Activated CD8-positive, alpha-beta memory T cell treated with anti-CD3 and anti-CD28 coated beads for 36 hours (primary cell): ENCODE data around the gene FAM13A. TPM values are rescaled to one million over a fixed set of nuclear protein-coding genes. Genes with fewer than 3 reads are reported as not detected.

Source experiments
- CTCF ChIA-PET: fragments of 350-600 bp; sonication (Branson Sonifier 250); formaldehyde crosslinking; loops from one replicate; lab custom pipeline; 2021; ENCODE audit warnings: antibody characterized with exemption; lab: Charles Lee
- POLR2A ChIA-PET: fragments of 350-600 bp; sonication (Branson Sonifier 250); formaldehyde crosslinking; loops from one replicate; lab custom pipeline; 2021; ENCODE audit warnings: antibody characterized with exemption; lab: Charles Lee
- total RNA-seq, 2 experiments: library from RNA; stranded (reverse); gene quantifications; one replicate each; pipeline ENCODE4 v1.2.3, GENCODE V29; 2021

FAM13A gene
- total RNA-seq, 2 experiments from 2014 or later, result 1.4 to 2.6 TPM

GRCh38 chr4:88763075-88763474 is 293.9 kb downstream of the FAM13A start:
- CTCF ChIA-PET, result no interaction called here
- POLR2A ChIA-PET, result no interaction called here

DNA sequence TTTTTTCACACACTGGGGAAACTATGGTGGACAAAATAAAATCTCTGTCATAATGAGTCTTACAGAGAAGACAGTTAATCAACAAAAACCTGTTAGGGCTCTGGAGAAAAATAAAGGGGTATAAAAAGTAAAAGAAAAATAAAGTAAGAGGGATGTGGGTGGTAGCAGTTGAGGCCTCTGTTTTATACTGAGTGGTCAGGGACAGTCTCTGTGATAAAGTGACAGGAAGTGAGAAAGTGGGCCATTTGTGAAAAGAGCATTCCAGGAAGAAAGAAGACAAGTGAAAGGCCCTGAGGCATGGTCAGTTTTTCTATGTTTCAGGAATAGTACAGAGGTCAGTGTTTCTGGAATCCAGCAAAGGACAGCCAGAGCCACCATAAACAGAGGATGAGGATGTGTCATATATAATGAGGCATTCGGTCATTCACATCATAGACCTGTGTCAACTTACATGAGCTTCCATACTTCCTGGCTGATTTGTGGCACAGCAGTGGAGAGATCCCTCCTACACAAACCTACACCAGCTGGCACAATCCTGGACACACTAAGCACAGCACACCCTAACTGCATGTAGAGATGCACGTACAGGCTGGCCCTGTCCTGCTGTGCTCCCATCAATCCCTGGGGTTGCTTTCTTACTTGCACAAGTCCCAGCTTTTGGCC is 295.0 kb downstream of the FAM13A start:
- CTCF ChIA-PET, result no interaction called here
- POLR2A ChIA-PET, result interaction anchor here (0.5 kb wide), 1 partner anchor 751 kb away, joined by 3 read pairs; no protein-coding TSS in a partner anchor

DNA sequence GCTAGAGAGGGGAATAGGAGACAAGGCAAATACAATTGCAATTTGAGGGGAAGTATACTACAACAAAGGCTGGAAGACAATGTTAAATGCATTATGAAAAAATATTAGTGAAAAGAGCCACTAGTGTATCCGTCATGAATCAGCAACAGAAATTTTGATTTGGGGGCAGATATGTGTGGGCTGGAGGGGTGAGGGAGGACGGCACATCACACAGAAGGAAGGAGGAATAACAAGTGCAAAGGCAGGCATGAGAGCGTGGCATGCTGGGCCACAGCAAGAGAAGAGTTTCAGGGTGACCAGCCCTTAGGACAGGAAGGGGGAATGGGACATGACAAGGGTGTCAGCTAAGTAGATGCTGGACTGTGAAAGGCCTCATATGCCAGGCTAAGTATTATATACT is 295.6 kb downstream of the FAM13A start:
- POLR2A ChIA-PET, result no interaction called here
- CTCF ChIA-PET, result no interaction called here

DNA sequence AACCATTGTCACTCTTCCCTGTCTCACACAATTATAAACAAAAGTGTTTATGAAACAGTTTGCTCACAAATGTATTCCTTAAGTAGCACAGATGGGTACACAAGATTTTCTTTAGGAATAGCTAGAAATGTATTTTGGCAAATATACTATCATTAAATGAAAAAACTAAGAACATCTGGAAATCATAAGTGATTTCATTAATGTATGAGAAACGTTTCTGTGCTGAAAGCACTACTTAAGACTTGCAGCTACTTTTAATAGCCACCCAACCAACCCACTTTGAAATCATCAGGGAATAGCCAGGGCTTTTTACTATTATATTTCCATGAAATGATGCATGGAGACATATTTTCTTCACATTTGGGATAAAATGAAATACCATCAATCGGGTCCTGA is 297.1 kb downstream of the FAM13A start:
- CTCF ChIA-PET, result no interaction called here
- POLR2A ChIA-PET, result no interaction called here

- CTCF ChIA-PET, result no interaction called here
Measured at GRCh38 chr4:88759039-88759894, 297.7 kb downstream of the FAM13A start.

DNA sequence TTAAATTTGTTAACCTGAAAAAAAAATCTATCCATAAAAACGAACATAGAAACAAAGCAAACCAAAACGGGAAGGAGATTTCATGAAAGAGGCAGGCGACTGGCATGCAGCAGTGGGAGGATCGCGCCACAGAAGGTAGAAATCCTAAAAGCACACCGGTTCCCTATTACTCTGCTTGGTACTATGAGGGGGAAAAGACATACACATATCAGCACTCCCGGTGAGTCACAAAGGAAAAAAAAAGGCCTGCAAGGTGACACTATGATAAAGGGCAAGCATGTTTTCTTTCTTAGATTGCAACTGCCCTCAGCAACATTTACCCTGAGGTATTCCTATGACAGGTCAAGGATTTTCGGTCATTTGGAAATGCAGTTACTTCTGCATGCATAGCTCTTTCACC is 298.7 kb downstream of the FAM13A start:
- ChIA-PET POLR2A (no interaction called here), CTCF (no interaction called here)

More at GRCh38 chr4:88759039-88759894, 297.7 kb downstream of the FAM13A start:
- POLR2A ChIA-PET, result no interaction called here

DNA sequence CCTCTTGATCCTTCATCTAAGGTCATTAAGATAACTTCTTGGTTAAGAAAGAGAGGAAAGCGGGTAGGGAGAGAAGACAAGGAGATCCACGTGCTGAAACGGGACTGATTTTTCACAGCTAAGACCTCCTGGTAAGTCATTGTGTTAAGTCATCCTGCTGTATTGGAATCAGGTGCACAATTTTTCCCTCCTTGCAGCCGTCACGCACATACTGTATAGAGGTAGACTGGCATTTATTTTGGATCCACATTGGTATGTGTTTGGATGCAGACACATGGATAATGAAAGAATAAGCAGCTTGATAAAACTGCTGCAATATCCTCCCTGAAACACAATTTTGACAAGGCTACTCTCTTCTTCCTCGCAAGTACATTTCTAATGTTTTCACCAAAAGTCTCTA is 299.2 kb downstream of the FAM13A start:
- POLR2A ChIA-PET, result no interaction called here
- CTCF ChIA-PET, result no interaction called here

DNA sequence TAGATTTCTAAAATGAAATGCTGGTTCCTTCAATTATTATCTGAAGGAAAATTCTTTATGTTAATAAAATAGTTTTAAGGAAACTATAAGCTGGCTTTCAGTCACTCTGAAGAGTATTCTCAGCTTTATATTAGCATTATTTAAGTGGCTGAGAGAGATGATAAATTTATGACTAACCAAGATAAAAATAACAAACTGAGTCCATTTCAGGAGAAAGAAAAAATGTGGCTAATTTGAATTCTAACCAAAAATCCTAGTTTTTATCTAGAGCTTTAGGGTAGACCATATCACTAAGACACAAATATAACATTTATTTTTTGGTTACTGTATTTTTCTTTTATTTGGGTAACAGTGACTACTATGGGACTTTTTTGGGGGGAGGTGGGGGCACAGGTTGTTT is 299.9 kb downstream of the FAM13A start:
- CTCF ChIA-PET, result no interaction called here
- POLR2A ChIA-PET, result no interaction called here

DNA sequence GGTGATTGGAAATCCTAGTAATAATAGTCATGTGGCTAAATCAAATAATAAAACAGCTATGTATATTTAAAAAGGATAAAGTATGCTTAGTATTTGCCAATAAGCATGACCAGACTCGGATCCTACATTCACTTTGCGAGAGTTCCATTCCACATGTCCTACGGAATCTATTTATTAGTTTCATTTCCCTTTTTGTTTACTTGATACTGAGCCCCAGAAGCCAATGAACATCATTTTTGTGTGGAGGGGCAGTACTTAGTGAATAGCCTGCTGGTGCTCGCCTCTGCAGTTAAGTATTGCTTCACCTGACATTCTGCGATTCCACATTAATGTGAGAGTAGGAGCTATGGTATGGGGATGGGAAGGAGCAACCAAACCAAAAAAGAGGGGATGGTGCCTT is 300.8 kb downstream of the FAM13A start:
- CTCF ChIA-PET, result no interaction called here
- POLR2A ChIA-PET, result no interaction called here

DNA sequence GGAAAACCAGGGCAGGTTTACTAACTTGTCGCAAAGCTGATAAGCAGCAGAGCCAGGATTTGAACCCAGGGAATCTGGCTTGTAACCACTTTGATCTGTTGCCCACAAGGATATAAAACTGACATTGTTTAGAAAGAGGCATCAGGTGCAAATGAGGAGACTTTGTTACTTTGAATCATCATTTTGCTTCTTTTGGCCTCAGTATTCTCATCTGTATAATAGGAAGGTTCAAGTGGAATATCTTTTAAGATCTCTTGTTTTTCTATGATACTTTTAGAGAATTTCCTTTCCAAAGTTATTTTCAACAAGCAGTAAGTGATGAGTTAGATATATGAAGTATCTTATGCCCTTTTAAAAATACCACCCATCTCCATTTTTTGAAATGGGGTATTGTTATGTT is 301.5 kb downstream of the FAM13A start:
- ChIA-PET CTCF (no interaction called here), POLR2A (no interaction called here)

DNA sequence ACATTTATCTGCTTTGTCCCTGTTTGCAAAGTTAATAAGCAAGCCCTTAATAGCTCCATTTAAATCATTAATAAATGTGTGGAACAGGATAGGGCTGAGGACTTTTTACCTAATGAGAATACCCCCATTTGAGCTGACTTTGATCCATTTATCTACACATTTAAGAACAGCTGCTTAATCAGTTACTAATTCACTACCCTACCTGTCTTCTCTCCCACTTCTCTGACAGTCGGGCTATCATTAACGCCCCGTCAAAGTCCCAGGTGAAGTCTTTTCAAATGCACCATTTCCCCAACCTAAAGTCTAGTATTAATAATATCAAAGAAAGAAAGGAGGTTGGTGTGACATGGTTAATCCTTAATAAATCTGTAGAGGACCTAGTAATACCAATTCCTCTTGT is 302.2 kb downstream of the FAM13A start:
- POLR2A ChIA-PET, result no interaction called here
- CTCF ChIA-PET, result no interaction called here

- POLR2A ChIA-PET, result no interaction called here
- CTCF ChIA-PET, result no interaction called here
Measured at GRCh38 chr4:88753658-88754571, 303.1 kb downstream of the FAM13A start.

GRCh38 chr4:88752754-88753153 is 304.2 kb downstream of the FAM13A start:
- ChIA-PET CTCF (no interaction called here), POLR2A (no interaction called here)

- ChIA-PET POLR2A (no interaction called here), CTCF (no interaction called here)
Measured at GRCh38 chr4:88752076-88752463, 304.9 kb downstream of the FAM13A start.

GRCh38 chr4:88751258-88752075 is 305.5 kb downstream of the FAM13A start:
- POLR2A ChIA-PET, result no interaction called here
- CTCF ChIA-PET, result no interaction called here

GRCh38 chr4:88750369-88750768 is 306.6 kb downstream of the FAM13A start:
- POLR2A ChIA-PET, result no interaction called here
- CTCF ChIA-PET, result no interaction called here

GRCh38 chr4:88747351-88747750 is 309.6 kb downstream of the FAM13A start:
- ChIA-PET POLR2A (no interaction called here), CTCF (no interaction called here)

GRCh38 chr4:88746206-88746605 is 310.8 kb downstream of the FAM13A start:
- POLR2A ChIA-PET, result no interaction called here
- CTCF ChIA-PET, result no interaction called here

DNA sequence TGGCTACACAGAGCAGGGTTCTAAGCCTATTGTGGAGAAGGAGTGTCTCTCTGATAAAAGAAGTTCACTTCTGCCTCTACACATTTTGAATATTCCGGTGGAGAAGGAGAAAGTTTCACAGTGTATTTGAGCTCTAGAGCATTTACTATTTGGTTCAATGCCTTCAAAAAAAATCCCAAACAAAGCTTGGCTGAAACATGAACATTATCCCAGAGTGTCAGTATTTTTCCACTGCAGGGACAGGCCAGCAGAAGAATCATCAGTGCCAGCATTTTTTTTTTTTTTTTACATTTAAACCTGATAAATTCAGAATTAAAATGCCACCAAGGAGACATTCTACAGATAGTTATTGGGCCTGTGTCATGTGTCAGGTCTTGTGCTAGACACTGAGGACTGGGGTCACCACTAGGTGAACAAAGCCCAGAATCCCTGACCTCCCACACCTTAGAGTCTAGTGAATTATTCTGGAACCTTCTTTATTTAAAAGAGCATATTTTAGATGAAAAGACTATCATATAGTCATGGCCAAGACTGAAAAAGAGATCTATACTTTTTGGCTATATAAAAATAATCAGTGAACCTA is 311.3 kb downstream of the FAM13A start:
- CTCF ChIA-PET, result no interaction called here
- POLR2A ChIA-PET, result no interaction called here
